PC-3 (cell line): ENCODE measurements around the gene COL1A2. TPM values are rescaled to one million over a fixed set of nuclear protein-coding genes. Genes with fewer than 3 reads are reported as not detected.

Experiments used
- ATAC-seq: fragments of 200-7000 bp; cut with Tn5 transposase; 2 replicates; pipeline ENCODE4 v1.9.1; 2020; ENCODE audit warnings: mild to moderate bottlenecking, moderate library complexity
- BruUV-seq: library from RNA; stranded (reverse); fragments of 400-500 nt; replicated peaks from 2 replicates; lab custom pipeline; 2021; lab: Mats Ljungman, UMichigan
- CTCF ChIA-PET: fragments of 300-600 bp; sonication (Branson Sonifier 250); formaldehyde crosslinking; loops from one replicate; lab custom pipeline; 2022; ENCODE audit warnings: antibody characterized with exemption; lab: Charles Lee
- POLR2A ChIA-PET: fragments of 300-600 bp; sonication (Branson Sonifier 250); formaldehyde crosslinking; loops from one replicate; lab custom pipeline; 2022; ENCODE audit warnings: antibody characterized with exemption; ENCODE audit not compliant: unreplicated experiment; lab: Charles Lee
- DNase-seq: peaks from one replicate; pipeline ENCODE4 v3.0.0-alpha.2; 2015
- H2AFZ ChIP-seq: fragments of 300-600 bp; sonication (generic); 2 replicates; pipeline ENCODE4 v1.6.0; 2016; ENCODE audit warnings: antibody characterized with exemption, low read length
- H3F3A ChIP-seq: fragments of 300-600 bp; sonication (generic); one replicate; pipeline ENCODE4 v1.6.0; 2017; ENCODE audit warnings: antibody characterized with exemption, low read length, control low read depth, mild to moderate bottlenecking; ENCODE audit not compliant: unreplicated experiment
- H3K27ac ChIP-seq: fragments of 300-600 bp; sonication (generic); 2 replicates; pipeline ENCODE4 v1.5.1; 2016; ENCODE audit warnings: mild to moderate bottlenecking, low read length
- H3K27me3 ChIP-seq: fragments of 300-600 bp; sonication (generic); 2 replicates; pipeline ENCODE4 v1.6.1; 2016; ENCODE audit warnings: low read length, mixed read lengths
- H3K36me3 ChIP-seq: fragments of 300-600 bp; sonication (generic); 2 replicates; pipeline ENCODE4 v1.6.1; 2016; ENCODE audit warnings: low read depth, mixed run types, low read length, mixed read lengths
- H3K4me1 ChIP-seq: fragments of 300-600 bp; sonication (generic); 2 replicates; pipeline ENCODE4 v1.5.1; 2016; ENCODE audit warnings: low read length; ENCODE audit not compliant: insufficient read depth
- H3K4me2 ChIP-seq: fragments of 300-600 bp; sonication (generic); 2 replicates; pipeline ENCODE4 v1.6.0; 2016; ENCODE audit warnings: low read length
- H3K4me3 ChIP-seq: fragments of 300-600 bp; sonication (generic); 2 replicates; pipeline ENCODE4 v1.5.1; 2016; ENCODE audit warnings: mild to moderate bottlenecking, low read length, mixed read lengths
- H3K79me2 ChIP-seq: fragments of 300-600 bp; sonication (generic); 2 replicates; pipeline ENCODE4 v1.6.1; 2017; ENCODE audit warnings: low read length, mixed read lengths
- H3K9ac ChIP-seq: fragments of 300-600 bp; sonication (generic); 2 replicates; pipeline ENCODE4 v1.6.0; 2016; ENCODE audit warnings: mild to moderate bottlenecking, low read length
- H3K9me2 ChIP-seq: fragments of 300-600 bp; sonication (generic); replicated peaks from 2 replicates; pipeline ENCODE4 v1.6.1; 2016; ENCODE audit warnings: mixed run types, low read length, mixed read lengths
- H3K9me3 ChIP-seq: fragments of 300-600 bp; sonication (generic); 2 replicates; pipeline ENCODE4 v1.6.1; 2016; ENCODE audit warnings: low read length, mixed read lengths
- H4K20me1 ChIP-seq: fragments of 300-600 bp; sonication (generic); 2 replicates; pipeline ENCODE4 v1.6.1; 2016; ENCODE audit warnings: low read length, mixed read lengths
- EZH2 ChIP-seq: fragments of 300-600 bp; sonication (generic); IDR thresholded peaks from one replicate; pipeline ENCODE4 v1.6.1; 2017; ENCODE audit warnings: antibody characterized with exemption, mild to moderate bottlenecking, low read length; ENCODE audit not compliant: unreplicated experiment
- EZH2phosphoT487 ChIP-seq: fragments of 300-600 bp; sonication (generic); IDR thresholded peaks from 2 replicates; pipeline ENCODE4 v1.6.1; 2018; ENCODE audit warnings: mild to moderate bottlenecking, antibody characterized with exemption, low read length, borderline replicate concordance
- intact Hi-C: fragments of 100-400 bp; cut with micrococcal nuclease; formaldehyde crosslinking; loops from 2 replicates; pipeline ENCODE4 v1.9.0; 2023
- total RNA-seq: library from RNA; depleted of rRNA; stranded (reverse); fragments of >200 nt; gene quantifications from 2 replicates; pipeline ENCODE4 v1.2.3, GENCODE V29; 2014
- TF ChIP-seq, protein P1 (sequence below): fragments of 300-600 bp; sonication (generic); conservative IDR thresholded peaks from 2 replicates; pipeline ENCODE4 v1.5.1; 2017; ENCODE audit warnings: antibody characterized with exemption, low read depth, mild to moderate bottlenecking, low read length

COL1A2 gene
- total RNA-seq, 1 experiment from 2014 or later: not detected

DNA sequence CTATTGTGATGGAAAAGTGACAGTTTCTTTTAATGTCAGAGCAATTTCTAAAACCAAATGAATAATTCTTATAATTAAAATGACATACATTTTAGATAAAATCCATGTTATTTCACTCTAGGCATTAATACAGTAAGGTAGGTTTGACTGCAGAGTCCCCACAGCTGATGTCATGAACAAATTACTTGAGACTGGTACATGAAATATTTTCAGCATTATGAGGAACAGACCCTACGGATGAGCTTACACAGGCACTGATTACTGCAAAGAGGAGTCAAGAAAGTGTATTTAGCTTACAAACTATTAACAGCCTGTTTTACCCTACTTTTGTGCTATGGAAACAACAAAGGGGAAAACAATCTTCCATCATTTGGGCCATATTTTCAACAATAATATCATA lies 8.9 kb downstream of the COL1A2 start:
- CTCF ChIA-PET: no interaction called here
- intact Hi-C loops: no loop called here
- BruUV-seq: no TSS peak

DNA sequence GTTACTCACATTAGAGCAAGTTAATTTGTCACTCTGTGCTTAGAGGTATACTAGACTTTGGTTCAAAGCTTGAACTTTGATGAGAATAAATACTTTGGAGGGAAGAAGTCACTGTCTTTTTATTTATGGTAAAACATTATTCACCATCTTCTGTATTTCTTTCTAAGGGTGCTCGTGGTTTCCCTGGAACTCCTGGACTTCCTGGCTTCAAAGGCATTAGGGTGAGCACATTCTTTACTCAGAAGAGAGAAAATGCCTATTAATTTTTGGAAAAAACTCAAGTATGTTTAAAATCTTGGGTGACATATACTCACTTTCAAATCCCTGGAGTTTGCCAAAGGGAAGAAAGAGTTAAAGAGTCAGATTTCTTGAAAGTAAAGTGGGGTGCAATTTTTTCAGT lies 10.8 kb downstream of the COL1A2 start:
- H3K27me3 ChIP-seq: no peaks in the 10 kb centered on the region
- H3K4me2 ChIP-seq: no peak overlapping the region
- no TSS peak for BruUV-seq

More for the DNA sequence above, 8.9 kb downstream of the COL1A2 start:
- Histone ChIP-seq H3K79me2 (no peaks in the 10 kb centered on the region), H3F3A (no peaks in the 10 kb centered on the region), H3K27ac (no peak overlapping the region), H2AFZ (no peak overlapping the region), H3K9me3 (no peaks in the 10 kb centered on the region), H4K20me1 (no peaks in the 10 kb centered on the region), H3K27me3 (no peaks in the 10 kb centered on the region), H3K4me3 (no peak overlapping the region), H3K9me2 (no peaks in the 10 kb centered on the region), H3K9ac (no peak overlapping the region), H3K36me3 (no peaks in the 10 kb centered on the region), H3K4me2 (no peak overlapping the region), H3K4me1 (peaks cover 15% of the 10 kb centered on the region)
- ATAC-seq (no peak), DNase-seq (no peak)
- POLR2A ChIA-PET: no interaction called here
- TF ChIP-seq EZH2phosphoT487 (no peak), EZH2 (no peak)
- TF ChIP-seq, protein P1, sequence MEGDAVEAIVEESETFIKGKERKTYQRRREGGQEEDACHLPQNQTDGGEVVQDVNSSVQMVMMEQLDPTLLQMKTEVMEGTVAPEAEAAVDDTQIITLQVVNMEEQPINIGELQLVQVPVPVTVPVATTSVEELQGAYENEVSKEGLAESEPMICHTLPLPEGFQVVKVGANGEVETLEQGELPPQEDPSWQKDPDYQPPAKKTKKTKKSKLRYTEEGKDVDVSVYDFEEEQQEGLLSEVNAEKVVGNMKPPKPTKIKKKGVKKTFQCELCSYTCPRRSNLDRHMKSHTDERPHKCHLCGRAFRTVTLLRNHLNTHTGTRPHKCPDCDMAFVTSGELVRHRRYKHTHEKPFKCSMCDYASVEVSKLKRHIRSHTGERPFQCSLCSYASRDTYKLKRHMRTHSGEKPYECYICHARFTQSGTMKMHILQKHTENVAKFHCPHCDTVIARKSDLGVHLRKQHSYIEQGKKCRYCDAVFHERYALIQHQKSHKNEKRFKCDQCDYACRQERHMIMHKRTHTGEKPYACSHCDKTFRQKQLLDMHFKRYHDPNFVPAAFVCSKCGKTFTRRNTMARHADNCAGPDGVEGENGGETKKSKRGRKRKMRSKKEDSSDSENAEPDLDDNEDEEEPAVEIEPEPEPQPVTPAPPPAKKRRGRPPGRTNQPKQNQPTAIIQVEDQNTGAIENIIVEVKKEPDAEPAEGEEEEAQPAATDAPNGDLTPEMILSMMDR: no peak

DNA sequence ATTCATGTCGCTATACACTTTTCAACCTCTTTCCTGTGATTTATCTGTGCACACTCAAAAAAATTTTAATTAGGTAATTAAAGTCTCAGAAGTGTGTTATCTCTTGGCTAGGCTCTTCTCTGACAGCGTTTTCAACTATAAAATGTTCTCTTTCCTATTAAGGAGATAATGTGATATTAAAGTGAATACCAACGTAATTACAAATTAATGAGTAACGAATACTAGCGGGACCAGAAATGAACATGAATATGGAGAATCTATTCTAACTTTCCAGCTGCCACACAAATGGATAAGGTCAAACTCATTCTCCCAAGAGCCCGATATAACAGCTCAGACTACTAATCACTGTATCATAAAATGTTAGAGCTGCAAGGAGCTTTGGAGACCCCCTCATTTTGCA lies 12.0 kb downstream of the COL1A2 start:
- H4K20me1 ChIP-seq: no peaks in the 10 kb centered on the region
- intact Hi-C loops: no loop called here
- ATAC-seq: no peak
- DNase-seq: no peak
- TF ChIP-seq EZH2phosphoT487 (no peak), EZH2 (no peak)
- TF ChIP-seq, protein P1: no peak
- H3K36me3 ChIP-seq: no peaks in the 10 kb centered on the region
- H3K4me1 ChIP-seq: peaks cover 5% of the 10 kb centered on the region
- H3K9me2 ChIP-seq: no peaks in the 10 kb centered on the region
- ChIA-PET CTCF (no interaction called here), POLR2A (no interaction called here)
- no peaks in the 10 kb centered on the region for H3F3A ChIP-seq
- no peak overlapping the region for H3K9ac ChIP-seq
- H3K27ac ChIP-seq: no peak overlapping the region
- no peak overlapping the region for H3K4me2 ChIP-seq
- H2AFZ ChIP-seq: no peak overlapping the region
- H3K79me2 ChIP-seq: no peaks in the 10 kb centered on the region
- H3K27me3 ChIP-seq: no peaks in the 10 kb centered on the region
- no peak overlapping the region for H3K4me3 ChIP-seq
- no TSS peak for BruUV-seq
- no peaks in the 10 kb centered on the region for H3K9me3 ChIP-seq

More for the DNA sequence above, 10.8 kb downstream of the COL1A2 start:
- POLR2A ChIA-PET: no interaction called here
- CTCF ChIA-PET: no interaction called here
- Histone ChIP-seq H2AFZ (no peak overlapping the region), H3K4me1 (peaks cover 12% of the 10 kb centered on the region), H3K9ac (no peak overlapping the region), H3K9me3 (no peaks in the 10 kb centered on the region), H3F3A (no peaks in the 10 kb centered on the region), H4K20me1 (no peaks in the 10 kb centered on the region), H3K4me3 (no peak overlapping the region), H3K79me2 (no peaks in the 10 kb centered on the region), H3K36me3 (no peaks in the 10 kb centered on the region), H3K27ac (no peak overlapping the region), H3K9me2 (no peaks in the 10 kb centered on the region)
- intact Hi-C loops: no loop called here
- no peak for ATAC-seq
- DNase-seq: no peak
- TF ChIP-seq, protein P1: no peak
